Regular cardiac myocyte (primary cell): ENCODE measurements around the gene ENTREP1. TPM values are rescaled to one million over a fixed set of nuclear protein-coding genes. Genes with fewer than 3 reads are reported as not detected.

Experiments
- total RNA-seq: library from RNA; depleted of rRNA; stranded (reverse); fragments of >200 nt; gene quantifications from 2 replicates; pipeline ENCODE4 v1.2.3, GENCODE V29; 2014

Gene ENTREP1, protein sequence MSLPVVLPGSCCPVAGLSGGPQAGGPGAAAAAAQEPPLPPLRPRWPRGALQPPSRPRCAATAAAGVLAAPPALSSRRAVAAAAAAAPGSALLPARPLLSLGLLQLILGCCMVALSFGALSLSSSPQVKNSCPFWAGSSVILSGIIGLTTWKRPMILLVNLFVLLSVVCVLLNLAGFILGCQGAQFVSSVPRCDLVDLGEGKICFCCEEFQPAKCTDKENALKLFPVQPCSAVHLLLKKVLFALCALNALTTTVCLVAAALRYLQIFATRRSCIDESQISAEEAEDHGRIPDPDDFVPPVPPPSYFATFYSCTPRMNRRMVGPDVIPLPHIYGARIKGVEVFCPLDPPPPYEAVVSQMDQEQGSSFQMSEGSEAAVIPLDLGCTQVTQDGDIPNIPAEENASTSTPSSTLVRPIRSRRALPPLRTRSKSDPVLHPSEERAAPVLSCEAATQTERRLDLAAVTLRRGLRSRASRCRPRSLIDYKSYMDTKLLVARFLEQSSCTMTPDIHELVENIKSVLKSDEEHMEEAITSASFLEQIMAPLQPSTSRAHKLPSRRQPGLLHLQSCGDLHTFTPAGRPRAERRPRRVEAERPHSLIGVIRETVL
- 0.28 and 0.38 TPM in 2 replicates for total RNA-seq

GRCh38 chr9:69324549-69325401, at the start of gene ENTREP1:
ENTREP1 (plus strand) TSS chr9:69325215; CDS start chr9:69325310, 95 bp downstream.

Other genes with a start within 250 kb of the ENTREP1 start
- 38.3 and 74.4 TPM in 2 replicates for gene TJP2, start 150.9 kb upstream of the ENTREP1 start, total RNA-seq